RWPE2 (cell line): Measurements from ENCODE around the gene PCBP1.
"Not testable (repeated sequence)": the region's sequence is repeated elsewhere in the genome, so short reads cannot be mapped to it uniquely, and the experiment has no call there.

Experiments used
- ATAC-seq: fragments of 200-7000 bp; cut with Tn5 transposase; 3 replicates; pipeline ENCODE4 v1.9.1; 2021; ENCODE audit warnings: low read depth
- DNase-seq: peaks from one replicate; pipeline ENCODE4 v3.0.0-alpha.2; 2020; ENCODE audit warnings: low spot score
- H3K27ac ChIP-seq: fragments of 450-650 bp; 2 replicates; pipeline ENCODE4 v1.5.1; 2017; ENCODE audit warnings: mild to moderate bottlenecking; ENCODE audit not compliant: poor library complexity, severe bottlenecking
- H3K27me3 ChIP-seq: fragments of 250-450 bp; sonication (Bioruptor Pico); 2 replicates; pipeline ENCODE4 v1.5.1; 2021; ENCODE audit warnings: mild to moderate bottlenecking, moderate library complexity; ENCODE audit not compliant: insufficient read depth, poor library complexity, severe bottlenecking
- H3K36me3 ChIP-seq: fragments of 250-450 bp; sonication (Bioruptor Pico); 2 replicates; pipeline ENCODE4 v1.5.1; 2020; ENCODE audit warnings: low read depth, mild to moderate bottlenecking, moderate library complexity
- H3K4me1 ChIP-seq: fragments of 250-450 bp; sonication (Bioruptor Pico); 2 replicates; pipeline ENCODE4 v1.5.1; 2021; ENCODE audit warnings: mild to moderate bottlenecking, moderate library complexity; ENCODE audit not compliant: insufficient read depth, poor library complexity, severe bottlenecking
- H3K4me3 ChIP-seq: fragments of 250-450 bp; sonication (Bioruptor Pico); 2 replicates; pipeline ENCODE4 v1.5.1; 2021; ENCODE audit warnings: mild to moderate bottlenecking, moderate library complexity; ENCODE audit not compliant: severe bottlenecking
- H3K9me3 ChIP-seq: fragments of 250-450 bp; sonication (Bioruptor Pico); 2 replicates; pipeline ENCODE4 v1.5.1; 2021; ENCODE audit warnings: mild to moderate bottlenecking, moderate library complexity; ENCODE audit not compliant: severe bottlenecking
- TF ChIP-seq, protein P1 (sequence below): fragments of 450-650 bp; IDR thresholded peaks from one replicate; pipeline ENCODE4 v1.5.1; 2017; ENCODE audit warnings: mild to moderate bottlenecking, moderate library complexity; ENCODE audit not compliant: poor library complexity, severe bottlenecking

The PCBP1 gene

DNA sequence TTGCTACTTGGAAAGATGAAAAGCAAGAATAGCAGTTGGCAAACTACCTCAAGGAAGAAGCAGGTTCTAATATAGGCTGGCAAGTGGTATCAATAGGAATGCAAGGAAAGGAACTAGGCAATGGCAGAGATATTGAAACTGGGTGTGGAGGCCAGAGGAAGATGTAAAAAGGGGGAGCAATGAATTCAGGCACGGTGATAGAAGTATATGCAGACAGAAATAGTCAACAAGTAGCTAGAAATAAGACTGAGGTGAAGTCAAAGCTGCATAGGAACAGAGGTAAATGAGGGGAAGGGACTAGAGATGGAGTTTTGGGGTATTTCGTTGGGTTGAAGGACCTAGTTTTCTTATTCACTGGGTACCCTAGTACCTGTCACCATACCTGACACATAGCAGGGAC is 4.1 kb downstream of the PCBP1 start:
- TF ChIP-seq, protein P1, sequence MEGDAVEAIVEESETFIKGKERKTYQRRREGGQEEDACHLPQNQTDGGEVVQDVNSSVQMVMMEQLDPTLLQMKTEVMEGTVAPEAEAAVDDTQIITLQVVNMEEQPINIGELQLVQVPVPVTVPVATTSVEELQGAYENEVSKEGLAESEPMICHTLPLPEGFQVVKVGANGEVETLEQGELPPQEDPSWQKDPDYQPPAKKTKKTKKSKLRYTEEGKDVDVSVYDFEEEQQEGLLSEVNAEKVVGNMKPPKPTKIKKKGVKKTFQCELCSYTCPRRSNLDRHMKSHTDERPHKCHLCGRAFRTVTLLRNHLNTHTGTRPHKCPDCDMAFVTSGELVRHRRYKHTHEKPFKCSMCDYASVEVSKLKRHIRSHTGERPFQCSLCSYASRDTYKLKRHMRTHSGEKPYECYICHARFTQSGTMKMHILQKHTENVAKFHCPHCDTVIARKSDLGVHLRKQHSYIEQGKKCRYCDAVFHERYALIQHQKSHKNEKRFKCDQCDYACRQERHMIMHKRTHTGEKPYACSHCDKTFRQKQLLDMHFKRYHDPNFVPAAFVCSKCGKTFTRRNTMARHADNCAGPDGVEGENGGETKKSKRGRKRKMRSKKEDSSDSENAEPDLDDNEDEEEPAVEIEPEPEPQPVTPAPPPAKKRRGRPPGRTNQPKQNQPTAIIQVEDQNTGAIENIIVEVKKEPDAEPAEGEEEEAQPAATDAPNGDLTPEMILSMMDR, result no peak
- Histone ChIP-seq H3K4me3 (no peak overlapping the region), H3K27ac (no peak overlapping the region), H3K27me3 (no peaks in the 10 kb centered on the region), H3K4me1 (peaks cover 10% of the 10 kb centered on the region), H3K9me3 (no peaks in the 10 kb centered on the region), H3K36me3 (peaks cover 24% of the 10 kb centered on the region)
- ATAC-seq, result no peak
- DNase-seq, result no peak

GRCh38 chr2:70091816-70092215 is 4.5 kb downstream of the PCBP1 start:
- Histone ChIP-seq H3K27ac (no peak overlapping the region), H3K4me3 (no peak overlapping the region), H3K4me1 (peaks cover 10% of the 10 kb centered on the region), H3K9me3 (no peaks in the 10 kb centered on the region), H3K36me3 (peaks cover 24% of the 10 kb centered on the region), H3K27me3 (no peaks in the 10 kb centered on the region)
- ATAC-seq (no peak), DNase-seq (no peak)
- TF ChIP-seq, protein P1, result no peak

DNA sequence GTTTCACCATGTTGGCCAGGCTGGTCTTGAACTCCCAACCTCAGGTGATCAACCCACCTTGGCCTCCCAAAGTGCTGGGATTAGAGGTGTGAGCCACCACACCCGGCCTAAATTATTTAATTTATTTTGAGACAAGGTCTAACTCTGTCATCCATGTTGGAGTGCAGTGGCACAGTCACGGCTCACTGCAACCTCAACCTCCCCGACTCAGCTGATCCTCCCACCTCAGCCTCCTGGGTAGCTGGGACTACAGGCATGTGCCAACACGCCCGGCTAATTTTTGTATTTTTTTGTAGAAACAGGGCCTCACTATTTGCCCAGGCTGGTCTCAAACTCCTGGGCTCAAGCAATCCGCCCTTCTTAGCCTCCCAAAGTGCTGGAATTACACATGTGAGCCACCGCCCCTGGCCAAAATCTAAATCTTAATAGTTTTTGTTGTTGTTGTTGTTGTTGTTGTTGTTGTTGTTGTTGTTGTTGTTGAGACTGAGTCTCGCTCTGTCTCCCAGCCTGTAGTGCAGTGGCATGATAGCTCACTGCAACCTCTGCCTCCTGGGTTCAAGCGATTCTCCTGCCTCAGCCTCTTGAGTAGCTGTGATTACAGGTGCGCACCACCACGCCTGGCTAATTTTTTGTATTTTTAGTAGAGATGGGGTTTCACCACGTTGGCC is 5.4 kb downstream of the PCBP1 start:
- DNase-seq, ATAC-seq, H3K4me3 ChIP-seq, H3K27me3 ChIP-seq, H3K9me3 ChIP-seq, H3K4me1 ChIP-seq, H3K27ac ChIP-seq: not testable (repeated sequence)
- H3K36me3 ChIP-seq, result peaks cover 22% of the 10 kb centered on the region

DNA sequence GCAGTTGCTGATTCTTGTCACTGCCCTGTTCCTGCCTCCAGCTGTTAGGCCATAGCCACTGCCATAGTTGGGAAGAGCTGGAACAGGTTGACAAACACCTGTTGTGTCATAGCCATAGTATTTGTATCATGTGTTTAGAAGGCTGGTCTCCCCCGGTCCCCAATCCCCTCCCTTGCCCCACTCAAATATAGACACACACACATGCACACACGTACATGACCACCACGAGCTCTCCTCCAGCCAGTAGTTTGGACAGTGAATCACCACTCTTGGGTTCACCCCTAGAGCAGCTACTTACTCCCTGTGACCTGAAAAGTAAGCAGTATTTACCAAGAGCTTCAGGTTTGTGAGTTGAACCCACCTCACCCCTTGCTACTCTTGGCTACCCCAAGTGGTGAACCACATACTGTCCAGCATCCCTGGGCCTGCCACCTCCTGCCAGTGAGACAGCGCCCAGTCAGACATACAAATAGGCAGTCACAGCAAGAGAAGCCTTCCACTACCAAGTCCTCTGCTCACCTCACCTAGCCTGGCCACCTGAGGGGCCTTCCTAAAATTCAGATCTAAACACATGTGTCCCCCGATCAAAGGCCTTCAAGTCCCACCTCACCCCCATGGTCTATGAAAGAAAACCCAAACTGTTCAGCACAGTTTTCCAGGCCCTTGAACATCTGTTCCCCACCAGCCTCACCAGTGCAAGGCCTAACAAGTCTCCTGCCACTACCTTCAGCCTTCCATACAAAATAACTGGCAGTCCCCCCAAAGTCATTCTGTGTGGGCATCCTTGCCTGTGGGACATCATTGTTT is 7.1 kb downstream of the PCBP1 start:
- H3K4me3 ChIP-seq, result no peak overlapping the region
- TF ChIP-seq, protein P1, result no peak
- DNase-seq (no peak), ATAC-seq (no peak)
- no peaks in the 10 kb centered on the region for H3K9me3 ChIP-seq
- peaks cover 10% of the 10 kb centered on the region for H3K4me1 ChIP-seq
- peaks cover 5% of the 10 kb centered on the region for H3K36me3 ChIP-seq
- H3K27ac ChIP-seq, result peak overlapping the region; percentile 28
- H3K27me3 ChIP-seq, result no peaks in the 10 kb centered on the region

GRCh38 chr2:70094978-70095719 is 7.9 kb downstream of the PCBP1 start:
- Histone ChIP-seq H3K27me3 (no peaks in the 10 kb centered on the region), H3K36me3 (peaks cover under 1% of the 10 kb centered on the region; the same call in 1 of the 2 replicates), H3K27ac (peak overlapping the region; percentile 28), H3K4me1 (peaks cover 10% of the 10 kb centered on the region), H3K4me3 (no peak overlapping the region), H3K9me3 (no peaks in the 10 kb centered on the region)
- TF ChIP-seq, protein P1, result no peak
- ATAC-seq, result peak; percentile 74
- DNase-seq, result no peak
